GM23338 (cell line): Measurements from ENCODE around the gene ABCG8. TPM values are rescaled to one million over a fixed set of nuclear protein-coding genes. Genes with fewer than 3 reads are reported as not detected.

Experiments used
- ATAC-seq: fragments of 200-7000 bp; cut with Tn5 transposase; 3 replicates; pipeline ENCODE4 v1.9.1; 2020
- DNase-seq: peaks from one replicate; pipeline ENCODE4 v3.0.0-alpha.2; 2015; ENCODE audit warnings: low spot score
- H2AFZ ChIP-seq: fragments of 200-600 bp; sonication (generic); 2 replicates; pipeline ENCODE4 v1.8.0; 2016; ENCODE audit warnings: antibody characterized with exemption, mild to moderate bottlenecking, moderate library complexity
- H3F3A ChIP-seq: fragments of 200-600 bp; sonication (generic); replicated peaks from 2 replicates; pipeline ENCODE4 v1.8.0; 2017; ENCODE audit warnings: antibody characterized with exemption, mixed run types, low read depth
- H3K27ac ChIP-seq: fragments of 200-600 bp; sonication (generic); 2 replicates; pipeline ENCODE4 v1.6.1; 2016; ENCODE audit warnings: low read depth
- H3K27me3 ChIP-seq: fragments of 200-600 bp; sonication (generic); 2 replicates; pipeline ENCODE4 v1.8.0; 2016; ENCODE audit warnings: mild to moderate bottlenecking, mixed run types, moderate library complexity; ENCODE audit not compliant: insufficient read depth
- H3K36me3 ChIP-seq: fragments of 200-600 bp; sonication (generic); 2 replicates; pipeline ENCODE4 v1.8.0; 2016; ENCODE audit warnings: mild to moderate bottlenecking; ENCODE audit not compliant: insufficient read depth
- H3K4me1 ChIP-seq: fragments of 200-600 bp; sonication (generic); 2 replicates; pipeline ENCODE4 v1.8.0; 2016; ENCODE audit warnings: mild to moderate bottlenecking, moderate library complexity; ENCODE audit not compliant: insufficient read depth
- H3K4me2 ChIP-seq: fragments of 200-600 bp; sonication (generic); 2 replicates; pipeline ENCODE4 v1.7.1; 2017; ENCODE audit warnings: mixed run types
- H3K4me3 ChIP-seq: fragments of 200-600 bp; sonication (generic); 2 replicates; pipeline ENCODE4 v1.6.1; 2016; ENCODE audit warnings: mixed run types
- H3K79me2 ChIP-seq: fragments of 200-600 bp; sonication (generic); replicated peaks from 2 replicates; pipeline ENCODE4 v1.8.0; 2017; ENCODE audit warnings: mild to moderate bottlenecking; ENCODE audit not compliant: insufficient read depth
- H3K9me2 ChIP-seq: fragments of 200-600 bp; sonication (generic); 2 replicates; pipeline ENCODE4 v1.8.0; 2017; ENCODE audit not compliant: insufficient read depth
- H4K20me1 ChIP-seq: fragments of 200-600 bp; sonication (generic); replicated peaks from 2 replicates; pipeline ENCODE4 v1.8.0; 2017; ENCODE audit warnings: mild to moderate bottlenecking; ENCODE audit not compliant: insufficient read depth
- H3K27ac Mint-ChIP-seq: 2 replicates; pipeline ENCODE4 v1.8.0; 2020; ENCODE audit warnings: inconsistent platforms, mild to moderate bottlenecking, moderate library complexity, mixed read lengths
- H3K27me3 Mint-ChIP-seq: 3 replicates; pipeline ENCODE4 v1.8.0; 2022; ENCODE audit warnings: low read depth, mild to moderate bottlenecking, moderate library complexity, mixed read lengths, inconsistent platforms; ENCODE audit not compliant: insufficient read depth, poor library complexity
- H3K36me3 Mint-ChIP-seq: 3 replicates; pipeline ENCODE4 v1.8.0; 2021; ENCODE audit warnings: low read depth, mild to moderate bottlenecking, inconsistent platforms, moderate library complexity, mixed read lengths
- H3K4me1 Mint-ChIP-seq: 3 replicates; pipeline ENCODE4 v1.8.0; 2020; ENCODE audit warnings: mild to moderate bottlenecking, inconsistent platforms, mixed read lengths
- H3K4me3 Mint-ChIP-seq: 3 replicates; pipeline ENCODE4 v1.8.0; 2021; ENCODE audit warnings: moderate library complexity, mild to moderate bottlenecking, inconsistent platforms, mixed read lengths
- H3K9me3 Mint-ChIP-seq: 3 replicates; pipeline ENCODE4 v1.8.0; 2020; ENCODE audit warnings: moderate library complexity, mild to moderate bottlenecking, inconsistent platforms, mixed read lengths
- CREB1 ChIP-seq: fragments of 250-450 bp; sonication (Bioruptor Pico); IDR thresholded peaks from 2 replicates; pipeline ENCODE4 v1.5.0; 2020; ENCODE audit warnings: low read depth, mild to moderate bottlenecking, moderate library complexity
- CTCF ChIP-seq, 2 experiments: fragments of 200-600 bp in 1 of 2; sonication (generic) in 1 of 2; conservative IDR thresholded peaks; 2 replicates each; pipeline versions ENCODE4 v1.5.1 to v1.6.1; 2016 to 2017; ENCODE audit warnings: antibody characterized with exemption in 2 of 2, low read depth in 2 of 2, mild to moderate bottlenecking in 2 of 2, moderate library complexity in 1 of 2
- ETS1 ChIP-seq: IDR thresholded peaks from 2 replicates; pipeline ENCODE4 v1.6.1; 2016; ENCODE audit warnings: antibody characterized with exemption
- EZH2 ChIP-seq: fragments of 200-600 bp; sonication (generic); IDR thresholded peaks from one replicate; pipeline ENCODE4 v1.8.0; 2017; ENCODE audit warnings: antibody characterized with exemption, mild to moderate bottlenecking, low read depth; ENCODE audit not compliant: unreplicated experiment
- EZH2phosphoT487 ChIP-seq: fragments of 200-600 bp; sonication (generic); IDR thresholded peaks from one replicate; pipeline ENCODE4 v1.8.1; 2018; ENCODE audit warnings: antibody characterized with exemption; ENCODE audit not compliant: unreplicated experiment
- JUNB ChIP-seq: IDR thresholded peaks from one replicate; pipeline ENCODE4 v1.6.1; 2016; ENCODE audit warnings: antibody characterized with exemption; ENCODE audit not compliant: unreplicated experiment
- NANOG ChIP-seq: IDR thresholded peaks from 2 replicates; pipeline ENCODE4 v1.6.1; 2016; ENCODE audit warnings: antibody characterized with exemption, borderline replicate concordance
- POLR2AphosphoS5 ChIP-seq: IDR thresholded peaks from 2 replicates; pipeline ENCODE4 v1.6.1; 2016; ENCODE audit warnings: antibody characterized with exemption, low read depth
- REST ChIP-seq: IDR thresholded peaks from one replicate; pipeline ENCODE4 v1.6.1; 2018; ENCODE audit warnings: antibody characterized with exemption; ENCODE audit not compliant: unreplicated experiment
- STAT1 ChIP-seq: IDR thresholded peaks from one replicate; pipeline ENCODE4 v1.6.1; 2016; ENCODE audit warnings: antibody characterized with exemption; ENCODE audit not compliant: unreplicated experiment
- ZNF114 ChIP-seq: fragments of 250-450 bp; sonication (Bioruptor Pico); IDR thresholded peaks from 2 replicates; pipeline ENCODE4 v1.5.0; 2020; ENCODE audit warnings: mild to moderate bottlenecking, moderate library complexity
- ZNF331 ChIP-seq: fragments of 250-450 bp; sonication (Bioruptor Pico); IDR thresholded peaks from 2 replicates; pipeline ENCODE4 v1.5.0; 2020; ENCODE audit warnings: low read depth, mild to moderate bottlenecking, moderate library complexity
- ZNF462 ChIP-seq: fragments of 250-450 bp; sonication (Bioruptor Pico); IDR thresholded peaks from 2 replicates; pipeline ENCODE4 v1.5.0; 2020; ENCODE audit warnings: mild to moderate bottlenecking, moderate library complexity
- polyA plus RNA-seq: library from polyadenylated mRNA; unstranded; fragments of >200 nt; fragmentation: Nextera tagmentation; extraction: Ambion mirVana; gene quantifications from 2 replicates; pipeline ENCODE4 v1.2.1, GENCODE V29; 2016
- total RNA-seq: library from RNA; depleted of rRNA; stranded (reverse); fragments of >200 nt; shearing (Covaris generic); gene quantifications from 2 replicates; pipeline ENCODE4 v1.2.3, GENCODE V29; 2014

ABCG8 gene
- total and polyA plus RNA-seq, 2 experiments from 2014 or later, result 0.19 to 0.35 TPM

GRCh38 chr2:43794956-43795355, 43.8 kb upstream of the ABCG8 start:
- no peaks in the 10 kb centered on the region for H3F3A ChIP-seq
- no peaks in the 10 kb centered on the region for H3K4me1 Mint-ChIP-seq
- no peaks in the 10 kb centered on the region for H3K27me3 ChIP-seq
- DNase-seq (no peak), ATAC-seq (no peak)
- no peak overlapping the region for H3K4me3 ChIP-seq
- no peaks in the 10 kb centered on the region for H3K4me1 ChIP-seq
- no peak overlapping the region for H3K4me3 Mint-ChIP-seq
- no peaks in the 10 kb centered on the region for H4K20me1 ChIP-seq
- no peaks in the 10 kb centered on the region for H3K79me2 ChIP-seq
- H3K4me2 ChIP-seq, result no peak overlapping the region
- H3K9me3 Mint-ChIP-seq, result no peaks in the 10 kb centered on the region
- H3K27me3 Mint-ChIP-seq, result no peaks in the 10 kb centered on the region
- no peak overlapping the region for H3K27ac ChIP-seq
- H3K27ac Mint-ChIP-seq, result no peak overlapping the region
- H3K36me3 ChIP-seq, result no peaks in the 10 kb centered on the region
- no peaks in the 10 kb centered on the region for H3K9me2 ChIP-seq
- no peak overlapping the region for H2AFZ ChIP-seq
- H3K36me3 Mint-ChIP-seq, result no peaks in the 10 kb centered on the region
- TF ChIP-seq CREB1 (no peak), ETS1 (no peak), EZH2phosphoT487 (no peak), ZNF114 (CRISPR knock-in tag) (no peak), EZH2 (no peak), STAT1 (no peak), NANOG (no peak), JUNB (no peak), REST (no peak), CTCF (conservative IDR thresholded peaks at IDR 0.05; ENCODE audit: low read depth in 2 of 2) (no peak), ZNF462 (CRISPR knock-in tag) (no peak), POLR2AphosphoS5 (no peak), ZNF331 (CRISPR knock-in tag) (no peak)
